ENCODE results near the gene TNFSF12. TPM values are rescaled to one million over a fixed set of nuclear protein-coding genes. Genes with fewer than 3 reads are reported as not detected.

The TNFSF12 gene
- total RNA-seq, 1 donor from 2014 or later = 91.3 TPM

DNA sequence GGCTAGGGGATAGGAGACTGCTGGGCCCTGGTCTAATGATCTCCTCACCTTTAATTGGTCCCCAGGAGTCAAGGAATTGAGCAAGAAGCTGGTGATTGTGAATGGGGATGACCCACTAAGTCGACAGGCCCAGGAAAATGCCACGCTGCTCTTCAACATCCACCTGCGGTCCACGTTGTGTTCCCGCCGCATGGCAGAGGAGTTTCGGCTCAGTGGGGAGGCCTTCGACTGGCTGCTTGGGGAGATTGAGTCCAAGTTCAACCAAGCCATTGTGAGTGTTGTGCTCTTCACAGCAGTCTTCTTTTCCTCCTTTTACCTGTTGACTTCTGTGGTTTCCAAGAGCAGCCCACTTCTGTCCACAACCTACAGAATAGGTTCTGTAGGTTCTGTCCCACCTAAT, 45.3 kb upstream of the TNFSF12 start:
- DNase-seq = no peak
- intact Hi-C loops (cut with DNase I) = no loop called here
- no peaks in the 10 kb centered on the region for H3K9me3 ChIP-seq
- no peak overlapping the region for H3K27ac ChIP-seq
- no peaks in the 10 kb centered on the region for H3K4me1 ChIP-seq
- TF ChIP-seq, protein P1, sequence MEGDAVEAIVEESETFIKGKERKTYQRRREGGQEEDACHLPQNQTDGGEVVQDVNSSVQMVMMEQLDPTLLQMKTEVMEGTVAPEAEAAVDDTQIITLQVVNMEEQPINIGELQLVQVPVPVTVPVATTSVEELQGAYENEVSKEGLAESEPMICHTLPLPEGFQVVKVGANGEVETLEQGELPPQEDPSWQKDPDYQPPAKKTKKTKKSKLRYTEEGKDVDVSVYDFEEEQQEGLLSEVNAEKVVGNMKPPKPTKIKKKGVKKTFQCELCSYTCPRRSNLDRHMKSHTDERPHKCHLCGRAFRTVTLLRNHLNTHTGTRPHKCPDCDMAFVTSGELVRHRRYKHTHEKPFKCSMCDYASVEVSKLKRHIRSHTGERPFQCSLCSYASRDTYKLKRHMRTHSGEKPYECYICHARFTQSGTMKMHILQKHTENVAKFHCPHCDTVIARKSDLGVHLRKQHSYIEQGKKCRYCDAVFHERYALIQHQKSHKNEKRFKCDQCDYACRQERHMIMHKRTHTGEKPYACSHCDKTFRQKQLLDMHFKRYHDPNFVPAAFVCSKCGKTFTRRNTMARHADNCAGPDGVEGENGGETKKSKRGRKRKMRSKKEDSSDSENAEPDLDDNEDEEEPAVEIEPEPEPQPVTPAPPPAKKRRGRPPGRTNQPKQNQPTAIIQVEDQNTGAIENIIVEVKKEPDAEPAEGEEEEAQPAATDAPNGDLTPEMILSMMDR (IDR thresholded peaks at IDR 0.05) = no peak
- H3K27me3 ChIP-seq (ENCODE audit: low read depth) = no peaks in the 10 kb centered on the region
- H3K36me3 ChIP-seq = peaks cover 100% of the 10 kb centered on the region
- no peak overlapping the region for H3K4me3 ChIP-seq
- no peak for ATAC-seq

DNA sequence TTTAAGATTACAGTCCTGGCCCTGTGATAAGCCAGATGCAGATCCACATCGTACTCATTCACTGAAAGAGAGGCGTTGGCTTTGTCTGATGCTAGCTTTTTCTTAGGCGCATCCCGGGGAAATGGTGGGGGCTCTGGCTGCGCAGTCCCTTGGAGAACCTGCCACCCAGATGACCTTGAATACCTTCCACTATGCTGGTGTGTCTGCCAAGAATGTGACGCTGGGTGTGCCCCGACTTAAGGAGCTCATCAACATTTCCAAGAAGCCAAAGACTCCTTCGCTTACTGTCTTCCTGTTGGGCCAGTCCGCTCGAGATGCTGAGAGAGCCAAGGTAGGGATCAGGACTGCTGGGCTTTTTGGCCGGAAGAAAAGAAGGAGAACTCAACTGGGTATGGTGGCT, 40.7 kb upstream of the TNFSF12 start:
- Histone ChIP-seq H3K4me3 (no peak overlapping the region), H3K9me3 (no peaks in the 10 kb centered on the region), H3K27ac (no peak overlapping the region), H3K4me1 (no peaks in the 10 kb centered on the region), H3K27me3 (ENCODE audit: low read depth) (no peaks in the 10 kb centered on the region), H3K36me3 (peaks cover 100% of the 10 kb centered on the region)
- TF ChIP-seq, protein P1 (IDR thresholded peaks at IDR 0.05) = no peak
- intact Hi-C loops (cut with DNase I) = no loop called here
- ATAC-seq (no peak), DNase-seq (no peak)

DNA sequence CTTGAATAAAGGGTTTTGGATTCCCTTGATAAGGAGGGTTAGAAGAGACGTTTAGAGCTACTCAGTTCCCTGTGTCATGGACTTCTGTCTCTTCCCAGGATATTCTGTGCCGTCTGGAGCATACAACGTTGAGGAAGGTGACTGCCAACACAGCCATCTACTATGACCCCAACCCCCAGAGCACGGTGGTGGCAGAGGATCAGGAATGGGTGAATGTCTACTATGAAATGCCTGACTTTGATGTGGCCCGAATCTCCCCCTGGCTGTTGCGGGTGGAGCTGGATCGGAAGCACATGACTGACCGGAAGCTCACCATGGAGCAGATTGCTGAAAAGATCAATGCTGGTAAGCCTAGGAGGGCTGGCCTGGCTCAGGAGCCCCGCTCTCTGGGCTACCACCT, 40.0 kb upstream of the TNFSF12 start:
- TF ChIP-seq, protein P1 (IDR thresholded peaks at IDR 0.05) = no peak
- no peak for ATAC-seq
- Histone ChIP-seq H3K4me3 (no peak overlapping the region), H3K9me3 (no peaks in the 10 kb centered on the region), H3K27ac (no peak overlapping the region), H3K27me3 (ENCODE audit: low read depth) (no peaks in the 10 kb centered on the region), H3K4me1 (no peaks in the 10 kb centered on the region), H3K36me3 (peaks cover 100% of the 10 kb centered on the region)
- DNase-seq = no peak
- intact Hi-C loops (cut with DNase I) = no loop called here

DNA sequence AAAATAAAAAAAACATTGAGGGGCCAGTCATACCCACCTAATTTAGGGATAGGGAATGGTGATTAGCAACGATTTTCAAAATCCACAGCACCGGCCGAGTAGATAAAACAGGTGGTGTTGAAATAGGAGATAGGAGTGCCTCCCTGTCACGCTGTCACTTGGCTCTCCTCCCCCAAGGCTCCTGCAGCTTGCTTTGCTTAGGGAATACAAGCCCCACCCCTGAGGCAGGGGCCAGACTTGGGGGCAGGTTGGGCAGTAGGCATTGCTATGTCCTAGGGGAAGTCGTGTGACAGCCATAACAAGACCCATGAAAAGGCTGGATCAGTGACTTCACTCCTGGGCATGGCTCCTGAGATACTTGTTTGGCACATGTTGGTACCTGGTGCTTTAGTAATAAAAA, 38.9 kb upstream of the TNFSF12 start:
- DNase-seq (no peak), ATAC-seq (no peak)
- H3K4me3 ChIP-seq = no peak overlapping the region
- no peaks in the 10 kb centered on the region for H3K9me3 ChIP-seq
- H3K4me1 ChIP-seq = peaks cover 1% of the 10 kb centered on the region
- H3K27me3 ChIP-seq (ENCODE audit: low read depth) = no peaks in the 10 kb centered on the region
- H3K36me3 ChIP-seq = peaks cover 96% of the 10 kb centered on the region
- TF ChIP-seq, protein P1 (IDR thresholded peaks at IDR 0.05) = no peak
- no peak overlapping the region for H3K27ac ChIP-seq
- intact Hi-C loops (cut with DNase I) = no loop called here

GRCh38 chr17:7511108-7511507, 37.8 kb upstream of the TNFSF12 start:
- Histone ChIP-seq H3K4me1 (peaks cover 10% of the 10 kb centered on the region), H3K27me3 (ENCODE audit: low read depth) (no peaks in the 10 kb centered on the region), H3K27ac (no peak overlapping the region), H3K36me3 (peaks cover 84% of the 10 kb centered on the region), H3K4me3 (no peak overlapping the region), H3K9me3 (no peaks in the 10 kb centered on the region)
- no peak for ATAC-seq
- no peak for DNase-seq
- TF ChIP-seq, protein P1 (IDR thresholded peaks at IDR 0.05) = no peak
- intact Hi-C loops (cut with DNase I) = no loop called here

GRCh38 chr17:7512105-7512504, 36.8 kb upstream of the TNFSF12 start:
- TF ChIP-seq, protein P1 (IDR thresholded peaks at IDR 0.05) = no peak
- Histone ChIP-seq H3K27me3 (ENCODE audit: low read depth) (no peaks in the 10 kb centered on the region), H3K9me3 (no peaks in the 10 kb centered on the region), H3K4me1 (peaks cover 10% of the 10 kb centered on the region), H3K27ac (no peak overlapping the region), H3K4me3 (no peak overlapping the region), H3K36me3 (peaks cover 74% of the 10 kb centered on the region)
- ATAC-seq = no peak
- no peak for DNase-seq
- intact Hi-C loops (cut with DNase I) = no loop called here
